ENCODE results near the gene AAMP.

Gene AAMP

GRCh38 chr2:218306184-218306920, 36.4 kb upstream of the AAMP start (continued):
- TF ChIP-seq ZBTB6 (tag by site-specific recombination; IDR thresholded peaks at IDR 0.05): no peak
- TF ChIP-seq ZNF433 (tag by site-specific recombination; IDR thresholded peaks at IDR 0.05; ENCODE audit: low read depth): no peak
- TF ChIP-seq ZBTB17 (tag by site-specific recombination; IDR thresholded peaks at IDR 0.05): no peak
- TF ChIP-seq ZNF133 (tag by site-specific recombination; IDR thresholded peaks at IDR 0.05): no peak

GRCh38 chr2:218305383-218305782, 35.4 kb upstream of the AAMP start:
- Histone ChIP-seq H3K4me3 (ENCODE audit: low read depth, low read length) (no peak overlapping the region), H3K27ac (ENCODE audit: extremely low read depth, low read depth, low read length) (no peak overlapping the region), H3K4me1 (ENCODE audit: control insufficient read depth, insufficient read depth, low read length) (no peaks in the 10 kb centered on the region), H3K9me3 (ENCODE audit: control insufficient read depth, insufficient read depth, low read depth, low read length) (no peaks in the 10 kb centered on the region), H3K36me3 (ENCODE audit: control insufficient read depth in 2 of 2, insufficient read depth in 1 of 2, low read length in 2 of 2) (no peaks in the 10 kb centered on the region)
- no peak for TF ChIP-seq ZNF19 (tag by site-specific recombination; IDR thresholded peaks at IDR 0.05; ENCODE audit: low read depth)
- peak; percentile 58; the same call in 1 of the 2 replicates for TF ChIP-seq ZNF121 (tag by site-specific recombination; IDR thresholded peaks at IDR 0.05)
- POLR2A ChIA-PET: no interaction called here
- CTCF ChIA-PET: interaction anchor here (1.2 kb wide), 1 partner anchor 11 kb away, joined by 4 read pairs; no protein-coding TSS in a partner anchor

GRCh38 chr2:218301176-218301819, 31.4 kb upstream of the AAMP start:
- POLR2A ChIA-PET: interaction anchor here (0.9 kb wide), 1 partner anchor 15 kb away, joined by 3 read pairs; no protein-coding TSS in a partner anchor
- CTCF ChIA-PET: interaction anchor here (0.6 to 2.2 kb wide), 29 partner anchors 9 to 547 kb away, joined by 3 to 23 read pairs (median 5); partner anchors contain the start of genes AAMP, CATIP, PNKD and TMBIM1
- H3K4me1 ChIP-seq (ENCODE audit: control insufficient read depth, insufficient read depth, low read length): no peaks in the 10 kb centered on the region; the same call in 1 of the 2 replicates
- TF ChIP-seq KLF1 (tag by site-specific recombination; IDR thresholded peaks at IDR 0.05): no peak
- 0 out of 2 replicates have a peak, but pooled peaks have one; percentile 35 for TF ChIP-seq ZNF561 (tag by site-specific recombination; IDR thresholded peaks at IDR 0.05; ENCODE audit: borderline replicate concordance)
- peak; percentile 93 for TF ChIP-seq ZNF654 (tag by site-specific recombination; IDR thresholded peaks at IDR 0.05; ENCODE audit: low read depth)
- TF ChIP-seq SCRT1 (tag by site-specific recombination; IDR thresholded peaks at IDR 0.05; ENCODE audit: borderline replicate concordance): peak; percentile 69; the same call in 1 of the 2 replicates
- TF ChIP-seq ZNF623 (tag by site-specific recombination; IDR thresholded peaks at IDR 0.05): no peak
- peak; percentile 21; the same call in 1 of the 2 replicates for TF ChIP-seq ZNF391 (tag by site-specific recombination; IDR thresholded peaks at IDR 0.05; ENCODE audit: borderline replicate concordance, low read depth)
- 0 out of 2 replicates have a peak, but pooled peaks have one; percentile 44 for TF ChIP-seq ZNF24 (tag by site-specific recombination; IDR thresholded peaks at IDR 0.05)
- TF ChIP-seq SALL2 (tag by site-specific recombination; IDR thresholded peaks at IDR 0.05; ENCODE audit: borderline replicate concordance): no peak
- peak; percentile 94 for TF ChIP-seq CTCF (tag by site-specific recombination; IDR thresholded peaks at IDR 0.05)
- 0 out of 2 replicates have a peak, but pooled peaks have one; percentile 30 for TF ChIP-seq ZFP37 (tag by site-specific recombination; IDR thresholded peaks at IDR 0.05)
- TF ChIP-seq SP7 (tag by site-specific recombination; IDR thresholded peaks at IDR 0.05): 0 out of 2 replicates have a peak, but pooled peaks have one; percentile 38
- TF ChIP-seq ZSCAN4 (tag by site-specific recombination; IDR thresholded peaks at IDR 0.05): no peak
- TF ChIP-seq ZNF362 (tag by site-specific recombination; IDR thresholded peaks at IDR 0.05): 0 out of 2 replicates have a peak, but pooled peaks have one; percentile 20
- no peak for TF ChIP-seq PRDM4 (tag by site-specific recombination; IDR thresholded peaks at IDR 0.05)
- peak; percentile 74 for TF ChIP-seq ZEB2 (tag by site-specific recombination; IDR thresholded peaks at IDR 0.05)
- TF ChIP-seq ZBTB8A (tag by site-specific recombination; IDR thresholded peaks at IDR 0.05): peak; percentile 40; the same call in 1 of the 2 replicates
- peak; percentile 17; the same call in 1 of the 2 replicates for TF ChIP-seq ZNF394 (tag by site-specific recombination; IDR thresholded peaks at IDR 0.05; ENCODE audit: borderline replicate concordance)

More at GRCh38 chr2:218301176-218301819, 31.4 kb upstream of the AAMP start:
- H3K36me3 ChIP-seq (ENCODE audit: control insufficient read depth in 2 of 2, insufficient read depth in 1 of 2, low read length in 2 of 2): no peaks in the 10 kb centered on the region
- no peaks in the 10 kb centered on the region for H3K9me3 ChIP-seq (ENCODE audit: control insufficient read depth, insufficient read depth, low read depth, low read length)
- H3K27ac ChIP-seq (ENCODE audit: extremely low read depth, low read depth, low read length): no peak overlapping the region
- no peak overlapping the region for H3K4me3 ChIP-seq (ENCODE audit: low read depth, low read length)

All from HEK293 (cell line).